OCI-LY7 (cell line): ENCODE measurements around the gene SCFD2.

ENCODE experiments used
- CTCF ChIP-seq: fragments of 200-600 bp; sonication (generic); conservative IDR thresholded peaks from 2 replicates; pipeline ENCODE4 v1.5.1; 2014; ENCODE audit warnings: mild to moderate bottlenecking, antibody characterized with exemption, low read length, moderate library complexity, mixed read lengths
- EZH2phosphoT487 ChIP-seq: fragments of 200-600 bp; sonication (generic); IDR thresholded peaks from 2 replicates; pipeline ENCODE4 v1.6.1; 2018; ENCODE audit warnings: low read depth, borderline replicate concordance, mild to moderate bottlenecking, mixed run types, antibody characterized with exemption, low read length, moderate library complexity, mixed read lengths

- no peak for TF ChIP-seq CTCF
- TF ChIP-seq EZH2phosphoT487, result no peak
Measured at GRCh38 chr4:52926196-52926974, 439.5 kb downstream of the SCFD2 start.
